Prostate gland (tissue), 2 donors: ENCODE results near the gene DRD5. TPM values are rescaled to one million over a fixed set of nuclear protein-coding genes. Genes with fewer than 3 reads are reported as not detected.
"Not testable (repeated sequence)": the region's sequence is repeated elsewhere in the genome, so short reads cannot be mapped to it uniquely, and the experiment has no call there.

Experiments
- DNase-seq: peaks from one replicate; pipeline ENCODE4 v3.0.0-alpha.2; 2019; ENCODE audit warnings: low spot score
- H3K27ac ChIP-seq, 2 donors: fragments of 200-600 bp; sonication (generic); 2 replicates each; pipeline ENCODE4 v1.5.1; 2017 to 2019
- H3K27me3 ChIP-seq: fragments of 200-600 bp; sonication (generic); replicated peaks from 2 replicates; pipeline ENCODE4 v1.5.1; 2019; ENCODE audit not compliant: insufficient read depth
- H3K36me3 ChIP-seq, 2 donors: fragments of 200-600 bp; sonication (generic); 1 replicate in 1 of 2; 2 replicates in 1 of 2; pipeline versions ENCODE4 v1.5.1 to v1.8.1; 2017 to 2019
- H3K4me1 ChIP-seq: fragments of 200-600 bp; sonication (generic); replicated peaks from 2 replicates; pipeline ENCODE4 v1.5.1; 2019
- H3K4me3 ChIP-seq, 2 donors: fragments of 200-600 bp; sonication (generic); 2 replicates each; pipeline ENCODE4 v1.5.1; 2017 to 2019
- H3K9me3 ChIP-seq: fragments of 200-600 bp; sonication (generic); 2 replicates; pipeline ENCODE4 v1.5.1; 2017
- POLR2A ChIP-seq: fragments of 450-650 bp; IDR thresholded peaks from one replicate; pipeline ENCODE4 v1.6.1; 2016; ENCODE audit warnings: antibody characterized with exemption, mild to moderate bottlenecking
- POLR2AphosphoS5 ChIP-seq: sonication (generic); formaldehyde crosslinking; IDR thresholded peaks from one replicate; pipeline ENCODE4 v1.6.1; 2017; ENCODE audit warnings: antibody characterized with exemption
- WGBS: methylation state at CpG from one replicate; pipeline ENCODE4 v1.1.5; 2018; 5-methylcytosine and 5-hydroxymethylcytosine counted together
- intact Hi-C: fragments of 100-400 bp; cut with DNase I; formaldehyde crosslinking; loops from one replicate; pipeline ENCODE4 v1.14.2; 2022
- total RNA-seq, 2 donors: library from RNA; depleted of rRNA; stranded (reverse); fragments of >200 nt; gene quantifications; one replicate each; pipeline ENCODE4 v1.1.0, GENCODE V29; 2016
- TF ChIP-seq, protein P1 (sequence below), 4 experiments: fragments of 200-600 bp in 2 of 4; fragments of 450-650 bp in 2 of 4; sonication (generic) in 2 of 4; IDR thresholded peaks; 1 replicate in 3 of 4; 2 replicates in 1 of 4; pipeline ENCODE4 v1.5.1; 2016 to 2019; ENCODE audit warnings: antibody characterized with exemption in 4 of 4, mild to moderate bottlenecking in 2 of 4, moderate library complexity in 2 of 4

Gene DRD5
- total RNA-seq, 2 donors from 2014 or later: not detected

DNA sequence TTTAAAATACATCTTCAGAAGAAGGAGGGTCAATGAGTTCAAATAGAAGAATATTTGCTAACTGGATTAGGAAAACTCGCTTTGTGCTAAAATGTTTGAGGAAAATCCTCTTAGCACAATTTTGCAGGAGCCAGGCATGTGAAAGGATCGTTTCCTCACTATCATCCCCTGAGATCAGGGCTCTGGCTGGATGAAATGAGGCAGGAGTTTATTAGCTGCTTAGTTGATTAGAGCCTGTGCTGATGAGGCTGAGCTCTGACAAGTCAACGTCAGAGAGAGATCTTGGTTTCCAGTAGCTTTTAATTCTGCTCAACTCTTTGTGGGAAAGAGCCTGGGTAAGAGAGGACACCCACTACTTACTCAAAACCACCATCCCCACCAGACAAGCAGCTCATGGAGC lies 8.0 kb upstream of the DRD5 start:
- intact Hi-C loops: no loop called here
- no peak for TF ChIP-seq POLR2A
- TF ChIP-seq POLR2AphosphoS5: no peak
- TF ChIP-seq, protein P1, sequence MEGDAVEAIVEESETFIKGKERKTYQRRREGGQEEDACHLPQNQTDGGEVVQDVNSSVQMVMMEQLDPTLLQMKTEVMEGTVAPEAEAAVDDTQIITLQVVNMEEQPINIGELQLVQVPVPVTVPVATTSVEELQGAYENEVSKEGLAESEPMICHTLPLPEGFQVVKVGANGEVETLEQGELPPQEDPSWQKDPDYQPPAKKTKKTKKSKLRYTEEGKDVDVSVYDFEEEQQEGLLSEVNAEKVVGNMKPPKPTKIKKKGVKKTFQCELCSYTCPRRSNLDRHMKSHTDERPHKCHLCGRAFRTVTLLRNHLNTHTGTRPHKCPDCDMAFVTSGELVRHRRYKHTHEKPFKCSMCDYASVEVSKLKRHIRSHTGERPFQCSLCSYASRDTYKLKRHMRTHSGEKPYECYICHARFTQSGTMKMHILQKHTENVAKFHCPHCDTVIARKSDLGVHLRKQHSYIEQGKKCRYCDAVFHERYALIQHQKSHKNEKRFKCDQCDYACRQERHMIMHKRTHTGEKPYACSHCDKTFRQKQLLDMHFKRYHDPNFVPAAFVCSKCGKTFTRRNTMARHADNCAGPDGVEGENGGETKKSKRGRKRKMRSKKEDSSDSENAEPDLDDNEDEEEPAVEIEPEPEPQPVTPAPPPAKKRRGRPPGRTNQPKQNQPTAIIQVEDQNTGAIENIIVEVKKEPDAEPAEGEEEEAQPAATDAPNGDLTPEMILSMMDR (IDR thresholded peaks at IDR 0.05): no peak
- DNase-seq: no peak
- Histone ChIP-seq H3K4me3 (no peak overlapping the region), H3K27me3 (no peaks in the 10 kb centered on the region), H3K9me3 (no peaks in the 10 kb centered on the region), H3K36me3 (no peaks in the 10 kb centered on the region), H3K4me1 (no peaks in the 10 kb centered on the region), H3K27ac (no peak overlapping the region)
- 48% methylated on average over 3 of the region's 3 CpGs for WGBS

- intact Hi-C loops: no loop called here
- H3K9me3 ChIP-seq: no peaks in the 10 kb centered on the region
- no peak overlapping the region for H3K27ac ChIP-seq
- no peaks in the 10 kb centered on the region for H3K36me3 ChIP-seq
- DNase-seq: no peak
- H3K4me3 ChIP-seq: no peak overlapping the region
- H3K4me1 ChIP-seq: no peaks in the 10 kb centered on the region
- WGBS: 54% methylated on average over 22 of the region's 22 CpGs
- TF ChIP-seq POLR2A (no peak), POLR2AphosphoS5 (no peak)
- TF ChIP-seq, protein P1 (IDR thresholded peaks at IDR 0.05): no peak
- peaks cover 14% of the 10 kb centered on the region for H3K27me3 ChIP-seq
Observed at GRCh38 chr4:9782136-9782436, 652 bp downstream of the DRD5 start.

GRCh38 chr4:9785891-9786290 lies 4.5 kb downstream of the DRD5 start:
- peaks cover 12% of the 10 kb centered on the region for H3K27me3 ChIP-seq
- DNase-seq, H3K9me3 ChIP-seq, H3K4me1 ChIP-seq, H3K4me3 ChIP-seq, H3K36me3 ChIP-seq, H3K27ac ChIP-seq, intact Hi-C loops: not testable (repeated sequence)
- WGBS: 58% methylated on average over 5 of the region's 5 CpGs

DNA sequence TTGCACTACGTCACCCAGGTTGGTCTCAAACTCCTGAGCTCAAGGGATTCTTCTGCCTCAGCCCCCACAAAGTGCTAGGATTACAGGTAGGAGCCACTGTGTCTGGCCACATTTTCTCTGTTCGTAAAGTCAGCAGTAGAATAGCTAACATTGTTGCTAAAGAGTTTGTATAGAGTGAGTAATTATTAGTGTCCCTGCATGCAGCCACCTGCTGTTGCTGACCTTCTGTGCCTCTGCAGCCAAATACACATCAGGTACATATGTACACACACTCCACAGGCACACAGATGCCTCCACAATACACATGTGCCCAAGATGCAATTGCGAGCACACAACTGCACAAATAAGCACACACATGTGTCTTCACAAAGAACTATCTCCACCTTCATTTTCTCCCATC lies 10.9 kb downstream of the DRD5 start:
- Histone ChIP-seq H3K9me3 (no peaks in the 10 kb centered on the region), H3K27ac (no peak overlapping the region), H3K4me1 (no peaks in the 10 kb centered on the region), H3K36me3 (no peaks in the 10 kb centered on the region), H3K27me3 (no peaks in the 10 kb centered on the region), H3K4me3 (no peak overlapping the region)
- WGBS: 93% methylated on average over 3 of the region's 3 CpGs
- TF ChIP-seq, protein P1 (IDR thresholded peaks at IDR 0.05): no peak
- no peak for TF ChIP-seq POLR2A
- TF ChIP-seq POLR2AphosphoS5: no peak
- no peak for DNase-seq
- intact Hi-C loops: no loop called here

DNA sequence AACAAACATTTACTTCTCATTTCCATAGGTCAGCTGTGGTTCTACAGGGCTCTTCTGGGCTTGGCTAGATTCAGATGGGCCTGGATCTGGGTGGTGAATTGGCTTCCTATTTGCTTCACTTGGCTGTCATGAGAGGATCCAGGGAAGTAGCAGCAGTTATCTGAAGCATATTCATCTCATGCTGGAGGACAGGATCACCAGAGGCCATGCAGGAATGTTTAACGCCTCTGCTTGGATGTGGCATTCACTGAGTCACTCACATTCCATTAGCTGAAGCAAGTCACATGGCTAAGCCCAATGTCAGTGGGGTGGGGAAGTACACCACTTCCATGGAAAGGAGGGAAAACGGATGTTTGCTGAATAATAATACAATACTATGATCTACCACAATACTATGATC lies 15.2 kb downstream of the DRD5 start:
- H3K9me3 ChIP-seq, H3K36me3 ChIP-seq, intact Hi-C loops, H3K27me3 ChIP-seq, H3K4me1 ChIP-seq, H3K27ac ChIP-seq, DNase-seq, H3K4me3 ChIP-seq: not testable (repeated sequence)
- WGBS: 43% methylated on average over 2 of the region's 2 CpGs

DNA sequence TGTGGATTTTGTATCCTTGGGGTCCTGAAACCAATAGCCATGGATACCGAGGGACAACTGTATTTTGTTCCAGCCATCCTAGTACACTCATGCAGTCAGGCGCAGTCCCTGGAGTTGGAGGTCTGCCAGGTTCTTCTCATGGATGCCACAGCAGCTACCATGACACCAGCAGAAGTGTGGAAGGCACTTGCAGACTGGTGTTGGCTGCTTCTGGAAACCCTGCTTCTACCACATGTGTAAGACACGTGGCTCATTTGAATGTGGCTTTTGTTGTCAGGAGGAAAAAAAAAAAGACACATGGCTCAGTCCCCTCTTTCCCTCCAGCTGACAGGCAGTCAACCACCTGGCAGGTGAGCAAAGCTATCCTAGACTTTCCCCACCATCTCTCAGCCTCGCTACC lies 19.4 kb downstream of the DRD5 start:
- DNase-seq: no peak
- intact Hi-C loops: no loop called here
- no peaks in the 10 kb centered on the region for H3K4me1 ChIP-seq
- WGBS: 69% methylated on average over 4 of the region's 4 CpGs
- no peak overlapping the region for H3K27ac ChIP-seq
- no peak overlapping the region for H3K4me3 ChIP-seq
- H3K27me3 ChIP-seq: no peaks in the 10 kb centered on the region
- TF ChIP-seq POLR2A (no peak), POLR2AphosphoS5 (no peak)
- TF ChIP-seq, protein P1 (IDR thresholded peaks at IDR 0.05): no peak
- H3K36me3 ChIP-seq: no peaks in the 10 kb centered on the region
- no peaks in the 10 kb centered on the region for H3K9me3 ChIP-seq
